K562 (cell line): ENCODE measurements around the gene MLLT3. TPM values are rescaled to one million over a fixed set of nuclear protein-coding genes. Genes with fewer than 3 reads are reported as not detected.

ENCODE experiments used
- ATAC-seq: fragments of 200-7000 bp; cut with Tn5 transposase; 3 replicates; pipeline ENCODE4 v1.9.1; 2020; ENCODE audit warnings: moderate library complexity
- BruUV-seq: library from RNA; stranded (reverse); fragments of 400-500 nt; replicated peaks from 2 replicates; lab custom pipeline; 2021; lab: Mats Ljungman, UMichigan
- CTCF ChIA-PET: fragments of 300-600 bp; formaldehyde crosslinking; extraction: SDS; loops from one replicate; lab custom pipeline; 2021; ENCODE audit warnings: low intra/inter-chr PET ratio; lab: Yijun Ruan, JAX
- POLR2A ChIA-PET: fragments of 300-600, 350-650 bp; sonication (Branson Sonifier 250); formaldehyde crosslinking; extraction: SDS; loops from one replicate; lab custom pipeline; 2021; ENCODE audit warnings: antibody characterized with exemption, inconsistent platforms; lab: Yijun Ruan, JAX
- DNase-seq, 4 experiments: peaks; one replicate each; pipeline versions ENCODE4 v3.0.0 to v3.0.0-alpha.2; 2011 to 2018; ENCODE audit warnings: low spot score in 3 of 4, mixed read lengths in 3 of 4; ENCODE audit errors: extremely low read depth in 1 of 4
- FAIRE-seq: peaks from 2 replicates; lab custom pipeline; 2011; peaks lifted over from hg19 to GRCh38; lab: Jason Lieb, UNC
- H2AFZ ChIP-seq: 2 replicates; pipeline ENCODE4 v1.6.0; 2011; ENCODE audit warnings: low read depth, low read length, control low read depth, inconsistent platforms
- H3K27ac ChIP-seq: fragments of 200-600 bp; 3 replicates; pipeline ENCODE4 v1.8.0; 2011; ENCODE audit warnings: low read depth, mild to moderate bottlenecking, control low read depth, inconsistent platforms, low read length, moderate library complexity, mixed read lengths; ENCODE audit errors: extremely low read depth
- H3K27me3 ChIP-seq, 2 experiments: fragments of 300-600 bp in 1 of 2; 2 replicates in 1 of 2; 3 replicates in 1 of 2; pipeline versions ENCODE4 v1.6.0 to v1.8.0; 2011; ENCODE audit warnings: inconsistent platforms in 2 of 2, low read length in 2 of 2, mild to moderate bottlenecking in 1 of 2, mixed read lengths in 1 of 2, moderate library complexity in 1 of 2; ENCODE audit not compliant: control insufficient read depth in 2 of 2, insufficient read depth in 2 of 2
- H3K36me3 ChIP-seq: fragments of 300-600 bp; 3 replicates; pipeline ENCODE4 v1.8.0; 2011; ENCODE audit warnings: mild to moderate bottlenecking, low read length, inconsistent platforms; ENCODE audit not compliant: control insufficient read depth, insufficient read depth
- H3K4me1 ChIP-seq, 2 experiments: fragments of 200-600 bp in 1 of 2; replicated peaks in 1 of 2; 2 replicates in 1 of 2; 3 replicates in 1 of 2; pipeline versions ENCODE4 v1.5.1 to v1.8.0; 2011; ENCODE audit warnings: inconsistent platforms in 2 of 2, low read length in 2 of 2, mild to moderate bottlenecking in 1 of 2, mixed read lengths in 1 of 2, moderate library complexity in 1 of 2; ENCODE audit not compliant: control insufficient read depth in 2 of 2, insufficient read depth in 2 of 2
- H3K4me2 ChIP-seq: 2 replicates; pipeline ENCODE4 v1.6.1; 2011; ENCODE audit warnings: low read length, control low read depth, inconsistent platforms, mixed read lengths; ENCODE audit not compliant: insufficient read depth
- H3K4me3 ChIP-seq: fragments of 200-600 bp; sonication (generic), shearing (Covaris generic); 2 replicates; pipeline ENCODE4 v1.5.1; 2016; ENCODE audit warnings: control low read depth, inconsistent platforms
- H3K79me2 ChIP-seq: fragments of 200-600 bp; 3 replicates; pipeline ENCODE4 v1.8.0; 2011; ENCODE audit warnings: low read length, inconsistent platforms; ENCODE audit not compliant: control insufficient read depth, insufficient read depth
- H3K9ac ChIP-seq, 2 experiments: 2 replicates each; pipeline versions ENCODE4 v1.6.0 to v1.6.1; 2011; ENCODE audit warnings: low read depth in 2 of 2, low read length in 2 of 2, control low read depth in 1 of 2, inconsistent platforms in 1 of 2, mild to moderate bottlenecking in 1 of 2, mixed read lengths in 1 of 2; ENCODE audit not compliant: insufficient read depth in 1 of 2
- H3K9me1 ChIP-seq: one replicate; pipeline ENCODE4 v1.6.0; 2011; ENCODE audit warnings: inconsistent platforms, mild to moderate bottlenecking, low read length, moderate library complexity; ENCODE audit not compliant: control insufficient read depth, insufficient read depth
- H3K9me3 ChIP-seq: replicated peaks from 2 replicates; pipeline ENCODE4 v1.5.1; 2011; ENCODE audit warnings: low read depth, low read length, inconsistent platforms; ENCODE audit not compliant: control insufficient read depth, insufficient read depth
- H4K20me1 ChIP-seq: replicated peaks from 2 replicates; pipeline ENCODE4 v1.6.1; 2011; ENCODE audit warnings: low read length, inconsistent platforms, mixed read lengths; ENCODE audit not compliant: control insufficient read depth, insufficient read depth
- ARID3B ChIP-seq: fragments of 250-450 bp; sonication (Bioruptor Pico); IDR thresholded peaks from 2 replicates; pipeline ENCODE4 v1.4.0; 2020; ENCODE audit warnings: borderline replicate concordance
- ATF2 ChIP-seq: sonication (generic); formaldehyde crosslinking; IDR thresholded peaks from 2 replicates; pipeline ENCODE4 v1.8.1; 2022; ENCODE audit warnings: missing genetic modification reagents
- BDP1 ChIP-seq: IDR thresholded peaks from 3 replicates; pipeline ENCODE4 v1.6.1; 2011; ENCODE audit not compliant: insufficient read length, insufficient read depth
- CCAR2 ChIP-seq: fragments of 200-400 bp; formaldehyde crosslinking; IDR thresholded peaks from 2 replicates; pipeline ENCODE4 v1.6.1; 2017; ENCODE audit warnings: mild to moderate bottlenecking, low read depth, low read length
- CREM ChIP-seq: IDR thresholded peaks from 2 replicates; pipeline ENCODE4 v1.6.1; 2014; ENCODE audit warnings: antibody characterized with exemption, low read depth
- ERF ChIP-seq: fragments of 450-650 bp; formaldehyde crosslinking; IDR thresholded peaks from 2 replicates; pipeline ENCODE4 v1.4.0; 2020; ENCODE audit warnings: mild to moderate bottlenecking, mixed read lengths
- GABPB2 ChIP-seq: fragments of 250-450 bp; sonication (Bioruptor Pico); conservative IDR thresholded peaks from 2 replicates; pipeline ENCODE4 v1.5.1; 2021; ENCODE audit warnings: mild to moderate bottlenecking
- GTF2A2 ChIP-seq: IDR thresholded peaks from 2 replicates; pipeline ENCODE4 v1.6.1; 2016; ENCODE audit warnings: mild to moderate bottlenecking, missing genetic modification characterization, missing compliant biosample characterization
- HNRNPLL ChIP-seq: fragments of 200-400 bp; formaldehyde crosslinking; IDR thresholded peaks from 2 replicates; pipeline ENCODE4 v1.6.1; 2017; ENCODE audit warnings: low read length, low read depth, mild to moderate bottlenecking; ENCODE audit not compliant: poor library complexity, severe bottlenecking
- KDM1A ChIP-seq, 2 experiments: fragments of 450-650 bp; IDR thresholded peaks; 2 replicates each; pipeline ENCODE4 v1.6.1; 2016; ENCODE audit warnings: mild to moderate bottlenecking in 2 of 2
- MCM2 ChIP-seq: fragments of 450-650 bp; IDR thresholded peaks from 2 replicates; pipeline ENCODE4 v1.6.1; 2017; ENCODE audit warnings: low read depth, mild to moderate bottlenecking
- ZFP36 ChIP-seq: fragments of 150-350 bp; IDR thresholded peaks from 2 replicates; pipeline ENCODE4 v1.6.1; 2018; ENCODE audit warnings: low read length, low read depth; ENCODE audit not compliant: partially characterized antibody
- ZNF12 ChIP-seq: sonication (generic); formaldehyde crosslinking; IDR thresholded peaks from 2 replicates; pipeline ENCODE4 v1.4.0; 2020; ENCODE audit warnings: mild to moderate bottlenecking, missing genetic modification reagents
- ZNF143 ChIP-seq: sonication (generic); formaldehyde crosslinking; IDR thresholded peaks from 2 replicates; pipeline ENCODE4 v1.9.0; 2022; ENCODE audit warnings: mild to moderate bottlenecking, missing genetic modification reagents
- ZNF24 ChIP-seq: fragments of 450-650 bp; IDR thresholded peaks from 2 replicates; pipeline ENCODE4 v1.6.1; 2016
- ZNF384 ChIP-seq: IDR thresholded peaks from 2 replicates; pipeline ENCODE4 v1.6.1; 2012; ENCODE audit warnings: low read depth, low read length, improper control_type of control experiment
- ZNF445 ChIP-seq: fragments of 250-450 bp; sonication (Bioruptor Pico); IDR thresholded peaks from 2 replicates; pipeline ENCODE4 v1.4.0; 2020; ENCODE audit warnings: low read depth, mild to moderate bottlenecking, moderate library complexity
- ZNF696 ChIP-seq: fragments of 250-450 bp; sonication (Bioruptor Pico); conservative IDR thresholded peaks from 2 replicates; pipeline ENCODE4 v1.4.0; 2020; ENCODE audit warnings: mild to moderate bottlenecking, moderate library complexity
- WGBS: fragments of 100-300 bp; shearing (Covaris generic); methylation state at CpG from one replicate; pipeline ENCODE4 v1.1.6; 2016; ENCODE audit warnings: low coverage, mixed read lengths; ENCODE audit not compliant: insufficient coverage; ENCODE audit errors: missing lambda C conversion rate; 5-methylcytosine and 5-hydroxymethylcytosine counted together
- in situ Hi-C: fragments of 300-500 bp; cut with MboI; formaldehyde crosslinking; loops from 4 replicates; pipeline ENCODE4 v1.15.0; 2018; ENCODE audit warnings: inconsistent platforms, mixed read lengths
- intact Hi-C: fragments of 100-400 bp; cut with micrococcal nuclease; formaldehyde crosslinking; loops from 2 replicates; pipeline ENCODE4 v1.14.2; 2022
- polyA plus RNA-seq, 8 experiments: library from polyadenylated mRNA; depleted of rRNA in 4 of 8; stranded (reverse) in 5 of 8; unstranded in 3 of 8; fragments of >200 nt; fragmentation: Nextera tagmentation in 2 of 8; fragmentation: Illumina TruSeq in 1 of 8; extraction: Ambion mirVana in 2 of 8; extraction: Trizol in 1 of 8; gene quantifications; 2 replicates each; pipeline versions ENCODE4 v1.2.1 to v1.2.3, GENCODE V29; 2011 to 2014; ENCODE audit warnings: inconsistent platforms in 1 of 8, missing spikeins in 1 of 8
- total RNA-seq, 7 experiments: library from RNA; depleted of rRNA in 6 of 7; stranded (reverse); fragments of >200 nt in 6 of 7; fragmentation: Illumina TruSeq in 2 of 7; extraction: Trizol in 2 of 7; gene quantifications; 2 replicates each; pipeline versions ENCODE4 v1.2.1 to v1.2.3, GENCODE V29; 2011 to 2021; ENCODE audit warnings: low replicate concordance in 1 of 7

The MLLT3 gene
- total and polyA plus RNA-seq, 9 of the 15 experiments (the other 6 are each of a cell fraction or from before 2014, with no cell fraction given): 0.07 to 0.42 (median 0.22) TPM; not detected in 4

DNA sequence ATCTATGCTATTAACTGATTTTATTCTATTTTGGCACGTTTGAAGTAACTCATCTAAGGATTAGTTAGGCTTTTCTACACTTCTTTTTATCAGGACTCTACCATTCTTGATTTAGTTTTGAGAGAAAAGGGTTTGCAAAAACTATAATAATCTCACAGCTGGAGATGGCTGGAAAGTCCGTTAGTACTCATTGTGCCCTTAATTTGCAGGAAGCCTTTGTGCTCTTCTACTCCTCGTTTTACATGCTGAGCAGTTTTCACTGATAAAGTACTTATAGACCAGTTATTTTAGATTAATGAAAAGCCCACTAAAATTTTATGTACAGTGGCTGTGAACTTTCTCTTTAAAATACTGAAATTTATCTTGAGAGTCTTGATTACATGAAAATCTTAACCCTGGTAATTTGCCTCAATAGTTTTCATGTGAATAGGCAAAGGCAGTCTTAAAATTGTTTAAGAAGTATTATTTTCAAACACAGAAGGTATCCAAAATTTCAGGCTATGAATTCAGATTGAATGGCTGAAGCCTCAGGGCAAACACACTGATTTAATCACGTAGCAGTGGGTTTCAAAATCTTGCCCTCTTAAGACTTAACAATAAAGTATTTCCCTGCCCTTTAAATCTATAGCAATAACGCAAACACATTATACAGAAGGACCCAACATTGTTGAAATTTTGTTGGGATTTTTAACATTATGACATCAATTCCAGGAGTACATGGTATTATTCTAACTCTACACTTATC, 18.6 kb downstream of the MLLT3 start (continued):
- TF ChIP-seq GTF2A2 (no peak), GABPB2 (CRISPR knock-in tag) (no peak), MCM2 (no peak)
- TF ChIP-seq, all 486 proteins: peak for 0

- FAIRE-seq: no peak
- H3K27ac ChIP-seq: no peak overlapping the region
- no peaks in the 10 kb centered on the region for H3K36me3 ChIP-seq
- in situ Hi-C loops: no loop called here
- 0% methylated on average over 1 of the region's 1 CpG for WGBS
- H3K9ac ChIP-seq: no peak overlapping the region
- H3K79me2 ChIP-seq: no peaks in the 10 kb centered on the region
- no peaks in the 10 kb centered on the region for H3K9me3 ChIP-seq
- no peaks in the 10 kb centered on the region for H3K9me1 ChIP-seq
- no peaks in the 10 kb centered on the region for H3K27me3 ChIP-seq
- no peak for TF ChIP-seq CREM
- TF ChIP-seq ZNF445 (CRISPR knock-in tag): no peak
- no peak for TF ChIP-seq ZFP36
- no peak for TF ChIP-seq KDM1A (IDR thresholded peaks at IDR 0.05)
- no peak for TF ChIP-seq ZNF696 (CRISPR knock-in tag)
- no peak for TF ChIP-seq ZNF143
- TF ChIP-seq ATF2 (CRISPR knock-in tag): no peak
- TF ChIP-seq BDP1: no peak
- no peak for TF ChIP-seq ERF (CRISPR knock-in tag)
- no peak for TF ChIP-seq CCAR2
- no peak for TF ChIP-seq ZNF24
- no peak for TF ChIP-seq ZNF384
- TF ChIP-seq HNRNPLL: no peak
- no peak for TF ChIP-seq ARID3B (CRISPR knock-in tag)
- no peak for TF ChIP-seq ZNF12 (CRISPR knock-in tag)
- TF ChIP-seq, all 486 proteins: peak for 0
- Histone ChIP-seq H3K4me1 (no peaks in the 10 kb centered on the region), H4K20me1 (no peaks in the 10 kb centered on the region), H3K4me3 (no peak overlapping the region), H2AFZ (no peak overlapping the region), H3K4me2 (no peak overlapping the region)
- DNase-seq: no peak
- CTCF ChIA-PET: no interaction called here
- ATAC-seq: no peak
- intact Hi-C loops: no loop called here
- POLR2A ChIA-PET: no interaction called here
- BruUV-seq: no TSS peak
Measured at GRCh38 chr9:20601292-20601691, 21.0 kb downstream of the MLLT3 start.
